ENCODE data around the gene CDH16.
"Not testable (repeated sequence)": the region's sequence is repeated elsewhere in the genome, so short reads cannot be mapped to it uniquely, and the experiment has no call there.

Gene CDH16

GRCh38 chr16:66947302-66948065, 28.8 kb upstream of the CDH16 start:
- DNase-seq, result peak; percentile 93

GRCh38 chr16:66946974-66947301, 28.3 kb upstream of the CDH16 start:
- DNase-seq, result no peak

- DNase-seq, result no peak
Measured at GRCh38 chr16:66946541-66946940, 27.9 kb upstream of the CDH16 start.

GRCh38 chr16:66945939-66946338, 27.3 kb upstream of the CDH16 start:
- DNase-seq, result no peak

- DNase-seq, result not testable (repeated sequence)
Measured at GRCh38 chr16:66944971-66945370, 26.3 kb upstream of the CDH16 start.

GRCh38 chr16:66944054-66944441, 25.4 kb upstream of the CDH16 start:
- no peak for DNase-seq

DNA sequence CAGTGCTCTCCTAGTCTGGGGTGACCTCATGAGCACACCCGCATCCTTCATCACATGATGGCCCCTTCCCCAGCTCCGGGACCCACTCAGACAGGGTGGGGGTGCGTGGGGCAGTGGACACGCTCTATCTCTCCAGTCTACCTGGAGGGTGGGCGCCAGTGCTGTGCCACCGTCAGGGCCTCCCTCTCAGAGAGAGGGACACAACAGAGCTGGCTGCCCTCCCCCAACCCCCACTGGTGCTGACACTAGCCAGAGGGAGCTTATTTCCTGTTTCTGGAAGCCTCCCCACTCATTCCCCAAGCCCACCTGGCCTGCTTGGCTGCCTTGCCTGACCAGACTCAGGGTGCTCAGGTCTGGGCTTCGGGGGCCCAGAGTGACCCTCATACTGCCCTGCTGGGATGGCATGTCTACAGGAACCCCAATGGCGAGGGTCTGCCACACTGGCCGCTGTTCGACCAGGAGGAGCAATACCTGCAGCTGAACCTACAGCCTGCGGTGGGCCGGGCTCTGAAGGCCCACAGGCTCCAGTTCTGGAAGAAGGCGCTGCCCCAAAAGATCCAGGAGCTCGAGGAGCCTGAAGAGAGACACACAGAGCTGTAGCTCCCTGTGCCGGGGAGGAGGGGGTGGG, 24.9 kb upstream of the CDH16 start:
- no peak for DNase-seq

GRCh38 chr16:66942981-66943380, 24.3 kb upstream of the CDH16 start:
- no peak for DNase-seq

- DNase-seq, result no peak
Measured at GRCh38 chr16:66940236-66940635, 21.6 kb upstream of the CDH16 start.

GRCh38 chr16:66939366-66939765, 20.7 kb upstream of the CDH16 start:
- no peak for DNase-seq

- DNase-seq, result no peak
Measured at GRCh38 chr16:66937725-66938337, 19.1 kb upstream of the CDH16 start.

GRCh38 chr16:66936889-66937554, 18.3 kb upstream of the CDH16 start:
- peak; percentile 57 for DNase-seq

- DNase-seq, result no peak
Measured at GRCh38 chr16:66936462-66936861, 17.8 kb upstream of the CDH16 start.

DNA sequence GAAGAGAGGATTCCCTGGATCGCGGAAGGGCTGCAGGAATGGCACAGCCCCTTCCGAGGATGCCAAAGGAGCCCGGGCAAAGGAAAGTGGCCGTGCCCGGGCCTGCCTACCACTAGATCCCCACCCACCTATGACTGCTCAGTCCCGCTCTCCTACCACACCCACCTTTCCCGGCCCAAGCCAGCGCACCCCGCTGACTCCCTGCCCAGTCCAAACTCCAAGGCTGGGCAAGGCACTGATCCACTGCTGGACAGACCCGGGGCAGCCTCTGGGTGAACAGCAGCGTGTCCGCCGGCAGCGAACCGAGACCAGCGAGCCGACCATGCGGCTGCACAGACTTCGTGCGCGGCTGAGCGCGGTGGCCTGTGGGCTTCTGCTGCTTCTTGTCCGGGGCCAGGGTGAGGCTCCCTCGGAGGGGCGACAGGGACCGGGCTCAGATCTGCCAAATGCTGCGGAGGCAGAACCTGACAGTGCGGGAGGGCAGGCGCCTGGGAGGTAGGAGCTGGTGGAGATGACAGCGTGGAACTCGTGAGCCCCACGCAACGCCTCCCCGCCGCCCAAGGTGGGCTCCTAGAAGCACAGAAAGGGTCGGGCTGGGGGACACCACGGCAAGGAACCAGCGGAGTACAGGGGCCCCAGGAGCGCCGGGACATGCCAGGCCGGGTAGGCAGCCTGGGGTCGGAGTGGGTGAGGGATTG, 16.8 kb upstream of the CDH16 start, which contains the start of gene CES2:
TSS of gene CES2 (plus strand) at position 203 of the 698 bp plus-strand sequence. CDS start at position 323, 120 bp downstream.
- DNase-seq, result no peak

GRCh38 chr16:66934839-66935313, 16.2 kb upstream of the CDH16 start:
- DNase-seq, result not testable (repeated sequence)

GRCh38 chr16:66934138-66934838, 15.6 kb upstream of the CDH16 start, which contains the start of gene CIAO2B:
TSS of gene CIAO2B (minus strand) at chr16:66934402. CDS start at chr16:66934364, 38 bp downstream.
- peak; percentile 94 for DNase-seq

DNA sequence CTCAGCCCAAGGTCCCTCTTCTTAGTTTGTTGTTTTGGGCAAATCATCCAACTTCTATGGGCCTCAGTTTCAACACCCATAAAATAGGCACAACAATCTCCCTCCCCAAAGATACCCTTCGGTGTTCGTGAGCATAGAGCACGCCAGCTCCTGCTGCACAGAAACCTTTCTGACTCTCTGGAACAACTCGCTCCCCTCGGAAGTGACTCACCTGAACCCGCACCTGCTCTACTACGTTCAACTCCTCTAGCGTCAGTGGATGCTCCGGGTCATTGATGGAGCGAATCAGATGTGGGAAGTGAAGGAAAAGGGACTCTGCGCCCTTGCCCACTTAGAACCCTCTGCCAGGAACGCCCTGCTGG, 15.1 kb upstream of the CDH16 start:
- no peak for DNase-seq

- no peak for DNase-seq
Measured at GRCh38 chr16:66932076-66932475, 13.4 kb upstream of the CDH16 start.

- DNase-seq, result no peak
Measured at GRCh38 chr16:66931665-66932064, 13.0 kb upstream of the CDH16 start.

- peak; percentile 50 for DNase-seq
Measured at GRCh38 chr16:66930189-66930588, 11.5 kb upstream of the CDH16 start.

- peak; percentile 70 for DNase-seq
Measured at GRCh38 chr16:66928702-66929388, 10.2 kb upstream of the CDH16 start.
